KBM-7 (cell line): ENCODE results near the gene MARVELD1.
A peak's percentile ranks its signal among the peaks of the same experiment; 100 is the strongest.

Experiments used
- DNase-seq: peaks from one replicate; pipeline ENCODE4 v3.0.0-alpha.2; 2015
- in situ Hi-C: fragments of 300-500 bp; cut with MboI; formaldehyde crosslinking; loops from 2 replicates; pipeline ENCODE4 v1.14.3; 2020; ENCODE audit warnings: low sequenced_read_pairs, low pct_unique_long_range_greater_than_20kb, mixed read lengths

The MARVELD1 gene

GRCh38 chr10:97743169-97743943, 29.8 kb downstream of the MARVELD1 start:
- no peak for DNase-seq
- in situ Hi-C loops: no loop called here

GRCh38 chr10:97744405-97745035, 31.0 kb downstream of the MARVELD1 start:
- no peak for DNase-seq
- in situ Hi-C loops: no loop called here

GRCh38 chr10:97747573-97747972, 34.0 kb downstream of the MARVELD1 start:
- no peak for DNase-seq
- in situ Hi-C loops: no loop called here

GRCh38 chr10:97748116-97748515, 34.6 kb downstream of the MARVELD1 start:
- no peak for DNase-seq
- in situ Hi-C loops: no loop called here

GRCh38 chr10:97752956-97753355, 39.4 kb downstream of the MARVELD1 start:
- in situ Hi-C loops: no loop called here
- no peak for DNase-seq

GRCh38 chr10:97754726-97755125, 41.2 kb downstream of the MARVELD1 start:
- DNase-seq: no peak
- in situ Hi-C loops: no loop called here

- DNase-seq: no peak
- in situ Hi-C loops: no loop called here
These were observed 42.2 kb downstream of the MARVELD1 start for GRCh38 chr10:97755718-97756117.

GRCh38 chr10:97757471-97757870, 43.9 kb downstream of the MARVELD1 start:
- in situ Hi-C loops: no loop called here
- no peak for DNase-seq

- in situ Hi-C loops: no loop called here
- peak; percentile 55 for DNase-seq
These were observed 45.8 kb downstream of the MARVELD1 start for GRCh38 chr10:97759158-97759887.

- in situ Hi-C loops: no loop called here
- DNase-seq: no peak
These were observed 46.4 kb downstream of the MARVELD1 start for GRCh38 chr10:97759946-97760345.

- no peak for DNase-seq
- in situ Hi-C loops: no loop called here
These were observed 47.1 kb downstream of the MARVELD1 start for GRCh38 chr10:97760461-97761257.

GRCh38 chr10:97761331-97761865, 47.9 kb downstream of the MARVELD1 start:
- in situ Hi-C loops: no loop called here
- DNase-seq: no peak

GRCh38 chr10:97762056-97762455, 48.5 kb downstream of the MARVELD1 start:
- in situ Hi-C loops: no loop called here
- DNase-seq: no peak

- DNase-seq: no peak
- in situ Hi-C loops: no loop called here
These were observed 49.3 kb downstream of the MARVELD1 start for GRCh38 chr10:97762816-97763215.

GRCh38 chr10:97763411-97763810, 49.9 kb downstream of the MARVELD1 start:
- in situ Hi-C loops: no loop called here
- no peak for DNase-seq

GRCh38 chr10:97763947-97764346, 50.4 kb downstream of the MARVELD1 start:
- DNase-seq: no peak
- in situ Hi-C loops: no loop called here

GRCh38 chr10:97764519-97764931, 51.0 kb downstream of the MARVELD1 start:
- no peak for DNase-seq

GRCh38 chr10:97765201-97765600, 51.7 kb downstream of the MARVELD1 start:
- in situ Hi-C loops: no loop called here
- no peak for DNase-seq

More at GRCh38 chr10:97764519-97764931, 51.0 kb downstream of the MARVELD1 start:
- in situ Hi-C loops: no loop called here
